Spleen (tissue), 7 donors: ENCODE measurements around the gene TSKS.

Source experiments
- POLR2AphosphoS5 ChIP-seq, 3 donors: sonication (generic); formaldehyde crosslinking; IDR thresholded peaks; one replicate each; pipeline ENCODE4 v1.5.1; 2017; ENCODE audit warnings: antibody characterized with exemption in 3 of 3
- TF ChIP-seq, protein P1 (sequence below), 11 experiments: fragments of 200-600 bp in 7 of 11; fragments of 450-650 bp in 4 of 11; sonication (generic) in 4 of 11; IDR thresholded peaks in 8 of 11; conservative IDR thresholded peaks in 3 of 11; 1 replicate in 7 of 11; 2 replicates in 4 of 11; pipeline versions ENCODE4 v1.4.0 to v1.8.0; 2016 to 2021; ENCODE audit warnings: antibody characterized with exemption in 11 of 11, inconsistent platforms in 4 of 11, mild to moderate bottlenecking in 1 of 11
- donor health status: DM: no; HTN: no; CAD: no; lungs with moderate emphysema.
- donor health status: DM: no; HTN: no; CAD: no.
- donor health status: DM: no; HTN: no; CAD: no.

- TF ChIP-seq POLR2AphosphoS5 (IDR thresholded peaks at IDR 0.05): no peak
- TF ChIP-seq, protein P1, sequence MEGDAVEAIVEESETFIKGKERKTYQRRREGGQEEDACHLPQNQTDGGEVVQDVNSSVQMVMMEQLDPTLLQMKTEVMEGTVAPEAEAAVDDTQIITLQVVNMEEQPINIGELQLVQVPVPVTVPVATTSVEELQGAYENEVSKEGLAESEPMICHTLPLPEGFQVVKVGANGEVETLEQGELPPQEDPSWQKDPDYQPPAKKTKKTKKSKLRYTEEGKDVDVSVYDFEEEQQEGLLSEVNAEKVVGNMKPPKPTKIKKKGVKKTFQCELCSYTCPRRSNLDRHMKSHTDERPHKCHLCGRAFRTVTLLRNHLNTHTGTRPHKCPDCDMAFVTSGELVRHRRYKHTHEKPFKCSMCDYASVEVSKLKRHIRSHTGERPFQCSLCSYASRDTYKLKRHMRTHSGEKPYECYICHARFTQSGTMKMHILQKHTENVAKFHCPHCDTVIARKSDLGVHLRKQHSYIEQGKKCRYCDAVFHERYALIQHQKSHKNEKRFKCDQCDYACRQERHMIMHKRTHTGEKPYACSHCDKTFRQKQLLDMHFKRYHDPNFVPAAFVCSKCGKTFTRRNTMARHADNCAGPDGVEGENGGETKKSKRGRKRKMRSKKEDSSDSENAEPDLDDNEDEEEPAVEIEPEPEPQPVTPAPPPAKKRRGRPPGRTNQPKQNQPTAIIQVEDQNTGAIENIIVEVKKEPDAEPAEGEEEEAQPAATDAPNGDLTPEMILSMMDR (IDR thresholded peaks at IDR 0.05 in 8 of 11, conservative IDR thresholded peaks at IDR 0.05 in 3 of 11): no peak
These were observed 67.0 kb downstream of the TSKS start for GRCh38 chr19:49696115-49696514.
